Limb (tissue), 2 donors: ENCODE data around the gene ZNF880.
"Not testable (repeated sequence)": the region's sequence is repeated elsewhere in the genome, so short reads cannot be mapped to it uniquely, and the experiment has no call there.

Experiments
- DNase-seq, 2 donors: peaks; one replicate each; pipeline ENCODE4 v3.0.0-alpha.2; 2016; ENCODE audit errors: extremely low spot score in 2 of 2

ZNF880 gene

DNA sequence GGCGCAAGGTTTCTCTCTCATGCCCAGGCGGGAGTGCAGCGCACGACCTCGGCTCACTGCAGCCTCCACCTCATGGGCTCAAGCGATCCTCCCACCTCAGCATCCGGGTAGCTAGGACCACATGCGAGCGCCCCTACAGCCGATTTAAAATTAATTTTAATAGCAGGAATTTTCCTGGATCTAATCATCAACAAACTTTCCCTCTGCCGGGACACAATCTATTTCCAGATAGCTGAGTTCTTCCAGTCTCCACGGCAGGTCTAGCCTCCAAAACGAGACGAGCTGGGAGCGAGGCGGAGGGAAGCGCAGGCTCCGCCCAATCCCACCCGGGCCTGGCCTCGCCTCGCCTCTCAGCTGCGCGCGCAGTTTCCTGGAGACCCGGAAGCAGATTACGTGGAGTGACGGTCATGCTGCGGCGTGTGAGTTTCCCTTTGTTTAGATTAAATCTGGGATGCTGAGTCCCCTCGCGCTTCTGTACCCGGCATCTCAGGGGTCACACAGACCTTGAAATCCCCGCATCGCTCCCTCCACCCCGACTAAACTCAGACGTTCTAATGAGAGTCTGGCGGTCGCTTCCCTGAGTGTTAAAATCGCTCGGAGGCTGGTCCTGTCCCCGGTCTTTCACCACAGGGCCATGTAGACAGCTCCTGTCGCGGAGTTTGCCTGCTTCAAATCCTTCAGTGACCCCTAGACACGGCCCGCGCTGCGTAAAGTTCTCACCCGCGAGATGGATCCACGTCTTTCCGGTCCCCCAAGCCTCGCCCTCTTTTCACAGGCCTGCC, at the start of gene ZNF880:
Gene ZNF880 (plus strand): TSS at position 365 of the 782 bp plus-strand sequence. CDS start 43 bp downstream, at position 408.
- peak; percentile 97 for DNase-seq

GRCh38 chr19:52322429-52322828, 47.3 kb upstream of the ZNF880 start:
- DNase-seq, result no peak

- no peak for DNase-seq
Measured at GRCh38 chr19:52331757-52332156, 38.0 kb upstream of the ZNF880 start.

GRCh38 chr19:52335768-52336116, 34.0 kb upstream of the ZNF880 start:
- no peak for DNase-seq

GRCh38 chr19:52336117-52336790, 33.5 kb upstream of the ZNF880 start, which contains the start of gene ZNF610:
Gene ZNF610, plus strand, starts transcription at chr19:52336243. Its CDS starts 12,930 bp downstream, at chr19:52349173.
- DNase-seq, result peak; percentile 83 to 95

DNA sequence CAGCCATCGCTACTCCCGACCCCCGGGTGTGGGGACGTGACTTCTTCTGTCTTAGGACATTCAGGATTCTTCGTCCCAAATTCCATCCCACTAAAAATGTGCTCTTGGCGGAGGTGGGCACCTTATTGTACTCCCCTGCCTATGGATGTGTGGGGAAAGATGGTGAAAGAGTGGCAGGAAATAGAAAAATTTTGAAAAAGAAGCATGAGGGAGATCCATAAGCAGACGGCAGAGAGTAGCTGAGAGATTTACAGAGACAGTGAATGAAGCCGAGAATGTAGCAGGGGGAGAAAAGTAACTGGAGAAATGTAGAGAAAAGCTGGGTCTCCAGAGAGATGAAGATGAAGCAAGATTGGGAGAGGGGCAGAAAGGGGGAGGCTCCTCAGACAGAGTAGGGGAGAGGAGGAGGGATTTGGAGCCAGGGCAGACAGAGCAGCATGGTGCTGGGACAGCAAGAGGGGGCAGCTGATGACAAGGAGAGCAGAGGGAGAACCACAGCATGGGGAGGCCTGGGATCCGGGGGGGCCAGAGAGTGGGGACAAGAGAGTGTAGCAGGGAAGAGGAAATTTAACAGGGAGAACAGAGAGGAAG, 32.8 kb upstream of the ZNF880 start:
- DNase-seq, result peak; percentile 2 to 34

DNA sequence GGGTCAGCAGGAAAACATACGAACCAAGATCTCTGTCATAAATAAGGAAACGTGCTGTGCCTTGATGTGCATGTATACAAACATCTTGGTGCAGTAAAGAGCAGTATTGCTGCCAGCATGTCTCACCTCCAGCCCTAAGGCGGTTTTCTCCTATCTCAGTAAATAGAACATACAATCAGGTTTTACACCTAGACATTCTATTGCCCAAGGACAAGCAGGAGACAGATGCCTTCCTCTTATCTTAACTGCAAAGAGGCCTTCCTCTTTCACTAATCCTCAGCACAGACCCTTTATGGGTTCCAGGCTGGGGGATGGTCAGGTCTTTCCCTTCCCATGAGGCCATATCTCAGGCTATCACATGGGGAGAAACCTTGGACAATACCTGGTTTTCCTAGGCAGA, 30.7 kb upstream of the ZNF880 start:
- not testable (repeated sequence) for DNase-seq

GRCh38 chr19:52343548-52343947, 26.2 kb upstream of the ZNF880 start:
- DNase-seq, result peak; percentile 65 to 79

- DNase-seq, result no peak
Measured at GRCh38 chr19:52345162-52345561, 24.6 kb upstream of the ZNF880 start.

GRCh38 chr19:52351512-52351911, 18.2 kb upstream of the ZNF880 start:
- no peak for DNase-seq

GRCh38 chr19:52366414-52366824, 3.3 kb upstream of the ZNF880 start:
- no peak for DNase-seq

GRCh38 chr19:52370341-52370710, 603 bp downstream of the ZNF880 start:
- peak in 1 of 2 donors; percentile 1 for DNase-seq

DNA sequence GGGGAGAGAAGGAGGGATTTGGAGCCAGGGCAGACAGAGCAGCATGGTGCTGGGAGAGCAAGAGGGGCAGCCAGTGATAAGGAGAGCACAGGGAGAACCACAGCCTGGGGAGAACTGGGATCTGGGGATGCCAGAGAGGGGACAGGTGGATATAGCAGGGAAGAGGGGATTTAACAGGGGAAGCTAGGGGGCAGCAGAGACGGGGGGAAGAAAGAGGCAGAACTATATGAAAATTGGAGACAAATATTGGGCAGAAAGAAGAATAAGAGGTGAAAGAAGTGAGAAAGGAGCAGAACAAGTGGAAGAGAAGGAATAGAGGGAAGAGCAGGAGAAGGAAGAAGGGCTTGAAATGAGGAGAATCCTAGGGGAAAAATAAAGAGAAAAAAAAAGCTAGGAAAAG, 21.4 kb downstream of the ZNF880 start:
- no peak for DNase-seq

GRCh38 chr19:52397310-52398080, 27.8 kb downstream of the ZNF880 start, which contains the start of gene ZNF528:
Gene ZNF528, plus strand, starts transcription at chr19:52397849. Its CDS starts 4,165 bp downstream, at chr19:52402014.
- peak; percentile 96 to 99 for DNase-seq

GRCh38 chr19:52398081-52398441, 28.3 kb downstream of the ZNF880 start:
- no peak for DNase-seq

DNA sequence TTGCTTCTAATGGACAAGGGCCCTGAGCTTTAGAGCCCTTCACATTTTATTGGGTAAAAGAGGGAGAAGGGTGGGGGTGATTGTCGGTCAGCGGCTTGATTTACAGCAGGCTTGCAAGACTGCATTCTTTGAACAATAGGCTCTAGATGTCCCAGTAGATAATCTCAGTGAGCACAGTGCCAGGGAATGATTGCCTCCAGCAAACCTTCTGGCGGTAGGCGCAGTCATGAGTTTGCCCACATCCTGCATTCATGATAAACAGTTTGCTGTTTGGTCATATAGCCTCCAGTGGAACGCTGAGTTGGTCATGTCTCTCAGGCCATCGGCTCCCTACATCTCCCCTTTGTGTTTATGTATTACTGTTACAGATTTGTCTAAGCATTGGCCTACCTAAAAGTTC, 40.6 kb downstream of the ZNF880 start:
- DNase-seq, result no peak

GRCh38 chr19:52415711-52416110, 46.0 kb downstream of the ZNF880 start:
- DNase-seq, result no peak

GRCh38 chr19:52428937-52429336, 59.2 kb downstream of the ZNF880 start, which contains the start of gene ZNF534:
Gene ZNF534, plus strand, starts transcription at chr19:52429148. Its CDS starts 2,327 bp downstream, at chr19:52431475.
- no peak for DNase-seq
